Transverse colon (tissue), 3 donors: ENCODE measurements around the gene JAKMIP1.

Experiments
- EP300 ChIP-seq: sonication (generic); formaldehyde crosslinking; IDR thresholded peaks from one replicate; pipeline ENCODE4 v1.6.1; 2017; ENCODE audit warnings: antibody characterized with exemption, low read depth
- POLR2A ChIP-seq: fragments of 450-650 bp; IDR thresholded peaks from one replicate; pipeline ENCODE4 v1.6.1; 2016; ENCODE audit warnings: antibody characterized with exemption, mild to moderate bottlenecking, moderate library complexity
- TF ChIP-seq, protein P1 (sequence below), 5 experiments: fragments of 200-600 bp in 3 of 5; fragments of 450-650 bp in 2 of 5; sonication (generic) in 3 of 5; IDR thresholded peaks; 1 replicate in 2 of 5; 2 replicates in 3 of 5; pipeline ENCODE4 v1.5.1; 2016 to 2017; ENCODE audit warnings: antibody characterized with exemption in 5 of 5, inconsistent platforms in 3 of 5, mild to moderate bottlenecking in 2 of 5, moderate library complexity in 1 of 5

DNA sequence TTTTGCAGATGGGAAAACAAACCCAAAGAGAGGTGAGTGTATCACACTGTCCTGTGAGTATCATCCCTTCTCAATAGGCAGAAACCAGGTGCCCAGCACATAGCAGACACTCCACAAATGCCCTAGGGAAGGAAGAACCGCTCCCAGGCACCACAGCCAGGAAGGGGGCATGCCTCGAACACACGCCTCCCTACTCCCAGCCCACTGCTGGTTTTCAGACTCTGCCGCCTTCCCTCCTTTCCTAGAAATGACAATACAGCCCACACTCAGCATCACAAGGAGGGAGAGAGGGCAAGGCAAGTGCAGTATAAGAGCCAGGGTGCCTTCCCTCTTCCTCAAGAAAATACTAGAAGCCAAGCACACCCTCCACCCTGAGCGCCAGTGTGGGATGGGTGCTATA lies 16.2 kb downstream of the JAKMIP1 start:
- TF ChIP-seq POLR2A (no peak), EP300 (no peak)
- TF ChIP-seq, protein P1, sequence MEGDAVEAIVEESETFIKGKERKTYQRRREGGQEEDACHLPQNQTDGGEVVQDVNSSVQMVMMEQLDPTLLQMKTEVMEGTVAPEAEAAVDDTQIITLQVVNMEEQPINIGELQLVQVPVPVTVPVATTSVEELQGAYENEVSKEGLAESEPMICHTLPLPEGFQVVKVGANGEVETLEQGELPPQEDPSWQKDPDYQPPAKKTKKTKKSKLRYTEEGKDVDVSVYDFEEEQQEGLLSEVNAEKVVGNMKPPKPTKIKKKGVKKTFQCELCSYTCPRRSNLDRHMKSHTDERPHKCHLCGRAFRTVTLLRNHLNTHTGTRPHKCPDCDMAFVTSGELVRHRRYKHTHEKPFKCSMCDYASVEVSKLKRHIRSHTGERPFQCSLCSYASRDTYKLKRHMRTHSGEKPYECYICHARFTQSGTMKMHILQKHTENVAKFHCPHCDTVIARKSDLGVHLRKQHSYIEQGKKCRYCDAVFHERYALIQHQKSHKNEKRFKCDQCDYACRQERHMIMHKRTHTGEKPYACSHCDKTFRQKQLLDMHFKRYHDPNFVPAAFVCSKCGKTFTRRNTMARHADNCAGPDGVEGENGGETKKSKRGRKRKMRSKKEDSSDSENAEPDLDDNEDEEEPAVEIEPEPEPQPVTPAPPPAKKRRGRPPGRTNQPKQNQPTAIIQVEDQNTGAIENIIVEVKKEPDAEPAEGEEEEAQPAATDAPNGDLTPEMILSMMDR (IDR thresholded peaks at IDR 0.05) = no peak
